H9 (cell line): ENCODE results near the gene FNDC3B. TPM values are rescaled to one million over a fixed set of nuclear protein-coding genes. Genes with fewer than 3 reads are reported as not detected.

Experiments used
- DNase-seq: peaks from one replicate; pipeline ENCODE4 v3.0.0-alpha.2; 2017
- H2AFZ ChIP-seq: one replicate; pipeline ENCODE4 v1.6.1; 2013; ENCODE audit warnings: mild to moderate bottlenecking, low read length, control low read depth, moderate library complexity
- H2AK5ac ChIP-seq: 2 replicates; pipeline ENCODE4 v1.6.1; 2013; ENCODE audit warnings: low read length, control low read depth, mixed read lengths; ENCODE audit not compliant: insufficient read length
- H2BK120ac ChIP-seq: one replicate; pipeline ENCODE4 v1.6.1; 2013; ENCODE audit warnings: low read depth, mild to moderate bottlenecking, low read length, control low read depth, inconsistent platforms; ENCODE audit not compliant: poor library complexity, severe bottlenecking
- H2BK12ac ChIP-seq: 2 replicates; pipeline ENCODE4 v1.6.1; 2013; ENCODE audit warnings: low read length, control low read depth, mixed read lengths, low read depth; ENCODE audit not compliant: insufficient read length
- H2BK15ac ChIP-seq: 2 replicates; pipeline ENCODE4 v1.6.1; 2013; ENCODE audit warnings: low read depth, low read length, control low read depth
- H2BK20ac ChIP-seq: one replicate; pipeline ENCODE4 v1.6.1; 2013; ENCODE audit warnings: low read depth, mild to moderate bottlenecking, low read length, control low read depth, inconsistent platforms; ENCODE audit not compliant: poor library complexity, severe bottlenecking
- H2BK5ac ChIP-seq: 2 replicates; pipeline ENCODE4 v1.6.1; 2013; ENCODE audit warnings: low read length, control low read depth, mixed read lengths; ENCODE audit not compliant: insufficient read length
- H3K14ac ChIP-seq: 2 replicates; pipeline ENCODE4 v1.6.1; 2013; ENCODE audit warnings: low read length, control low read depth; ENCODE audit not compliant: insufficient read depth
- H3K18ac ChIP-seq: 2 replicates; pipeline ENCODE4 v1.6.1; 2013; ENCODE audit warnings: low read depth, mild to moderate bottlenecking, mixed read lengths, low read length, control low read depth; ENCODE audit not compliant: insufficient read length
- H3K23ac ChIP-seq: 2 replicates; pipeline ENCODE4 v1.6.1; 2013; ENCODE audit warnings: low read length, control low read depth, mixed read lengths, low read depth; ENCODE audit not compliant: insufficient read length
- H3K23me2 ChIP-seq: 2 replicates; pipeline ENCODE4 v1.6.1; 2013; ENCODE audit warnings: low read depth, mild to moderate bottlenecking, mixed read lengths, low read length, control low read depth; ENCODE audit not compliant: insufficient read length, poor library complexity, severe bottlenecking
- H3K27ac ChIP-seq: 2 replicates; pipeline ENCODE4 v1.5.1; 2013; ENCODE audit warnings: low read length, control low read depth, mixed read lengths, low read depth; ENCODE audit not compliant: insufficient read length
- H3K27me3 ChIP-seq: 2 replicates; pipeline ENCODE4 v1.6.1; 2013; ENCODE audit warnings: low read length, control low read depth, inconsistent platforms; ENCODE audit not compliant: insufficient read depth
- H3K4ac ChIP-seq: 2 replicates; pipeline ENCODE4 v1.6.1; 2013; ENCODE audit warnings: low read depth, mild to moderate bottlenecking, control low read depth, inconsistent platforms, low read length, moderate library complexity
- H3K4me1 ChIP-seq: 2 replicates; pipeline ENCODE4 v1.6.1; 2013; ENCODE audit warnings: low read length, control low read depth, inconsistent platforms; ENCODE audit not compliant: insufficient read depth
- H3K4me2 ChIP-seq: 2 replicates; pipeline ENCODE4 v1.6.1; 2013; ENCODE audit warnings: low read length, control low read depth, mixed read lengths; ENCODE audit not compliant: insufficient read length, insufficient read depth
- H3K56ac ChIP-seq: 2 replicates; pipeline ENCODE4 v1.6.1; 2013; ENCODE audit warnings: low read depth, mild to moderate bottlenecking, mixed read lengths, low read length, control low read depth; ENCODE audit not compliant: insufficient read length
- H3K79me1 ChIP-seq: 2 replicates; pipeline ENCODE4 v1.6.1; 2013; ENCODE audit warnings: low read depth, mild to moderate bottlenecking, moderate library complexity, low read length, control low read depth, inconsistent platforms; ENCODE audit not compliant: insufficient read depth, poor library complexity, severe bottlenecking
- H3K79me2 ChIP-seq: 2 replicates; pipeline ENCODE4 v1.6.1; 2013; ENCODE audit warnings: low read length, control low read depth, inconsistent platforms; ENCODE audit not compliant: insufficient read depth
- H3K9ac ChIP-seq: 2 replicates; pipeline ENCODE4 v1.6.1; 2013; ENCODE audit warnings: low read length, control low read depth, mixed read lengths; ENCODE audit not compliant: insufficient read length; ENCODE audit errors: extremely low read depth
- H3K9me3 ChIP-seq: one replicate; pipeline ENCODE4 v1.6.1; 2013; ENCODE audit warnings: low read depth, low read length, inconsistent platforms; ENCODE audit not compliant: control insufficient read depth
- H3T11ph ChIP-seq: one replicate; pipeline ENCODE4 v1.6.1; 2013; ENCODE audit warnings: mild to moderate bottlenecking, low read length, control low read depth, inconsistent platforms
- H4K20me1 ChIP-seq: one replicate; pipeline ENCODE4 v1.6.1; 2013; ENCODE audit not compliant: control insufficient read depth, insufficient read length, insufficient read depth
- H4K5ac ChIP-seq: 2 replicates; pipeline ENCODE4 v1.6.1; 2013; ENCODE audit warnings: low read depth, mild to moderate bottlenecking, mixed read lengths, low read length, control low read depth; ENCODE audit not compliant: insufficient read length
- H4K8ac ChIP-seq: replicated peaks from 2 replicates; pipeline ENCODE4 v1.6.1; 2013; ENCODE audit warnings: low read length, control low read depth, mixed read lengths, low read depth; ENCODE audit not compliant: insufficient read length
- H4K91ac ChIP-seq: 2 replicates; pipeline ENCODE4 v1.6.1; 2013; ENCODE audit warnings: low read depth, mild to moderate bottlenecking, moderate library complexity, mixed read lengths, low read length, control low read depth; ENCODE audit not compliant: insufficient read length
- H3K27ac Mint-ChIP-seq, 3 experiments: 2 replicates in 2 of 3; 3 replicates in 1 of 3; pipeline ENCODE4 v1.8.0; 2020 to 2021; ENCODE audit warnings: mixed read lengths in 3 of 3, mild to moderate bottlenecking in 1 of 3, moderate library complexity in 1 of 3
- H3K27me3 Mint-ChIP-seq: 2 replicates; pipeline ENCODE4 v1.8.0; 2021; ENCODE audit warnings: low read depth, mild to moderate bottlenecking, moderate library complexity, mixed read lengths
- H3K36me3 Mint-ChIP-seq, 3 experiments: 2 replicates in 2 of 3; 3 replicates in 1 of 3; pipeline ENCODE4 v1.8.0; 2020 to 2021; ENCODE audit warnings: low read depth in 3 of 3, mixed read lengths in 3 of 3; ENCODE audit not compliant: insufficient read depth in 1 of 3
- H3K4me1 Mint-ChIP-seq, 2 experiments: 2 replicates each; pipeline ENCODE4 v1.8.0; 2020; ENCODE audit warnings: mixed read lengths in 2 of 2
- H3K4me3 Mint-ChIP-seq, 2 experiments: 2 replicates in 1 of 2; 3 replicates in 1 of 2; pipeline ENCODE4 v1.8.0; 2020 to 2021; ENCODE audit warnings: mild to moderate bottlenecking in 2 of 2, mixed read lengths in 2 of 2, moderate library complexity in 1 of 2
- H3K9me3 Mint-ChIP-seq, 2 experiments: 2 replicates in 1 of 2; 3 replicates in 1 of 2; pipeline ENCODE4 v1.8.0; 2020; ENCODE audit warnings: mild to moderate bottlenecking in 2 of 2, mixed read lengths in 2 of 2, moderate library complexity in 1 of 2
- CTCF ChIP-seq: fragments of 200-600 bp; sonication (generic); conservative IDR thresholded peaks from 3 replicates; pipeline ENCODE4 v1.8.0; 2021; ENCODE audit warnings: antibody characterized with exemption, mild to moderate bottlenecking
- WGBS: extraction: QIAGEN DNeasy Blood & Tissue Kit; methylation state at CpG from one replicate; pipeline ENCODE4 v1.1.7; 2013; ENCODE audit warnings: missing lambda C conversion rate, low lambda C conversion rate, mixed read lengths; ENCODE audit not compliant: insufficient read length; ENCODE audit errors: extremely low coverage; 5-methylcytosine and 5-hydroxymethylcytosine counted together
- total RNA-seq: library from RNA; stranded (reverse); gene quantifications from 2 replicates; pipeline ENCODE4 v1.2.1, GENCODE V29; 2021

FNDC3B gene
- total RNA-seq, 1 experiment from 2014 or later, result 43.8 TPM

GRCh38 chr3:172174513-172175253 lies 135.3 kb downstream of the FNDC3B start:
- Histone ChIP-seq H2AK5ac (peak overlapping the region; percentile 98), H3K9me3 (no peaks in the 10 kb centered on the region), H3K27ac (peak overlapping the region; percentile 100), H3T11ph (no peak overlapping the region), H2BK12ac (peak overlapping the region; percentile 77), H2BK15ac (0 out of 2 replicates have a peak overlapping the region, but pooled peaks have one; percentile 39), H2BK20ac (no peak overlapping the region), H3K79me2 (peaks cover 7% of the 10 kb centered on the region; the same call in 1 of the 2 replicates), H3K14ac (no peak overlapping the region; the same call in 1 of the 2 replicates), H4K91ac (peak overlapping the region; percentile 95), H4K20me1 (no peaks in the 10 kb centered on the region), H3K79me1 (no peaks in the 10 kb centered on the region), H4K5ac (peak overlapping the region; percentile 87), H2BK120ac (no peak overlapping the region), H3K27me3 (no peaks in the 10 kb centered on the region), H3K4ac (no peak overlapping the region; the same call in 1 of the 2 replicates), H2BK5ac (peak overlapping the region; percentile 97), H3K56ac (peak overlapping the region; percentile 62), H2AFZ (no peak overlapping the region), H3K4me1 (peaks cover 23% of the 10 kb centered on the region), H3K9ac (peak overlapping the region; percentile 61), H3K23me2 (peaks cover 4% of the 10 kb centered on the region), H4K8ac (no peak overlapping the region), H3K4me2 (peak overlapping the region; percentile 73), H3K18ac (peak overlapping the region; percentile 89), H3K23ac (no peak overlapping the region)
- DNase-seq, result no peak
- Mint-ChIP-seq H3K27ac (peak overlapping the region; percentile 97 to 99 (median 98)), H3K4me1 (peaks cover 71 to 73% of the 10 kb centered on the region in 2 experiments), H3K9me3 (no peaks in the 10 kb centered on the region; a peak in 1 of 5 replicates), H3K27me3 (no peaks in the 10 kb centered on the region), H3K36me3 (peaks cover 3 to 9% (median 3%) of the 10 kb centered on the region in 3 experiments; a peak in 4 of 7 replicates), H3K4me3 (peak overlapping the region; percentile 36 to 72)
- TF ChIP-seq CTCF, result no peak
- no CpG with 5 or more reads among the region's 7 CpGs for WGBS
